HEK293 (cell line): ENCODE measurements around the gene MRPL33.
A peak's percentile ranks its signal among the peaks of the same experiment; 100 is the strongest.

ENCODE experiments used
- BCL11A ChIP-seq: fragments of 450-650 bp; formaldehyde crosslinking; IDR thresholded peaks from 2 replicates; pipeline ENCODE4 v1.5.1; 2016; ENCODE audit warnings: low read depth, missing biosample characterization, missing genetic modification characterization
- BCL11B ChIP-seq: fragments of 450-650 bp; formaldehyde crosslinking; IDR thresholded peaks from 2 replicates; pipeline ENCODE4 v1.5.1; 2016; ENCODE audit warnings: low read depth, missing biosample characterization, missing genetic modification characterization
- GLI4 ChIP-seq: fragments of 450-650 bp; formaldehyde crosslinking; IDR thresholded peaks from 2 replicates; pipeline ENCODE4 v1.5.1; 2016; ENCODE audit warnings: missing biosample characterization, missing genetic modification characterization
- KLF8 ChIP-seq: fragments of 450-650 bp; formaldehyde crosslinking; IDR thresholded peaks from 2 replicates; pipeline ENCODE4 v1.5.1; 2016; ENCODE audit warnings: missing biosample characterization, missing genetic modification characterization
- PRDM10 ChIP-seq: fragments of 450-650 bp; formaldehyde crosslinking; IDR thresholded peaks from 2 replicates; pipeline ENCODE4 v1.5.1; 2016; ENCODE audit warnings: missing biosample characterization, missing genetic modification characterization
- WT1 ChIP-seq: fragments of 450-650 bp; formaldehyde crosslinking; IDR thresholded peaks from 2 replicates; pipeline ENCODE4 v1.5.1; 2016; ENCODE audit warnings: missing biosample characterization, missing genetic modification characterization
- YY1 ChIP-seq: fragments of 450-650 bp; formaldehyde crosslinking; IDR thresholded peaks from 2 replicates; pipeline ENCODE4 v1.5.1; 2018; ENCODE audit warnings: missing biosample characterization, missing genetic modification characterization
- ZBTB11 ChIP-seq: fragments of 450-650 bp; formaldehyde crosslinking; conservative IDR thresholded peaks from 2 replicates; pipeline ENCODE4 v1.5.1; 2016; ENCODE audit warnings: low read depth, missing biosample characterization, missing genetic modification characterization
- ZBTB17 ChIP-seq: fragments of 450-650 bp; formaldehyde crosslinking; IDR thresholded peaks from 2 replicates; pipeline ENCODE4 v1.5.1; 2016; ENCODE audit warnings: missing biosample characterization, missing genetic modification characterization
- ZBTB21 ChIP-seq: fragments of 450-650 bp; formaldehyde crosslinking; IDR thresholded peaks from 2 replicates; pipeline ENCODE4 v1.5.1; 2017; ENCODE audit warnings: missing biosample characterization, missing genetic modification characterization
- ZBTB26 ChIP-seq: fragments of 450-650 bp; formaldehyde crosslinking; optimal IDR thresholded peaks from 2 replicates; pipeline ENCODE3; 2016; ENCODE audit warnings: missing biosample characterization, mild to moderate bottlenecking, missing genetic modification characterization
- ZNF10 ChIP-seq: fragments of 450-650 bp; formaldehyde crosslinking; IDR thresholded peaks from 2 replicates; pipeline ENCODE4 v1.5.1; 2017; ENCODE audit warnings: missing biosample characterization, missing genetic modification characterization
- ZNF175 ChIP-seq: fragments of 450-650 bp; formaldehyde crosslinking; IDR thresholded peaks from 2 replicates; pipeline ENCODE4 v1.5.1; 2016; ENCODE audit warnings: missing biosample characterization, missing genetic modification characterization
- ZNF2 ChIP-seq: fragments of 450-650 bp; formaldehyde crosslinking; IDR thresholded peaks from 2 replicates; pipeline ENCODE4 v1.5.1; 2016; ENCODE audit warnings: missing biosample characterization, missing genetic modification characterization
- ZNF248 ChIP-seq: fragments of 450-650 bp; formaldehyde crosslinking; IDR thresholded peaks from 2 replicates; pipeline ENCODE4 v1.5.1; 2017; ENCODE audit warnings: missing biosample characterization, missing genetic modification characterization
- ZNF324 ChIP-seq: fragments of 450-650 bp; formaldehyde crosslinking; IDR thresholded peaks from 2 replicates; pipeline ENCODE4 v1.5.1; 2016; ENCODE audit warnings: missing biosample characterization, missing genetic modification characterization
- ZNF398 ChIP-seq: fragments of 450-650 bp; formaldehyde crosslinking; IDR thresholded peaks from 2 replicates; pipeline ENCODE4 v1.5.1; 2017; ENCODE audit warnings: missing biosample characterization, missing genetic modification characterization
- ZNF423 ChIP-seq: fragments of 450-650 bp; formaldehyde crosslinking; IDR thresholded peaks from 2 replicates; pipeline ENCODE4 v1.5.1; 2016; ENCODE audit warnings: missing biosample characterization, missing genetic modification characterization
- ZNF501 ChIP-seq: fragments of 450-650 bp; formaldehyde crosslinking; IDR thresholded peaks from 2 replicates; pipeline ENCODE4 v1.5.1; 2016; ENCODE audit warnings: missing biosample characterization, missing genetic modification characterization
- ZNF549 ChIP-seq: fragments of 450-650 bp; IDR thresholded peaks from 2 replicates; pipeline ENCODE4 v1.5.1; 2018; ENCODE audit warnings: missing biosample characterization, missing genetic modification characterization, mild to moderate bottlenecking, inconsistent platforms, moderate library complexity
- ZNF585B ChIP-seq: fragments of 450-650 bp; formaldehyde crosslinking; IDR thresholded peaks from 2 replicates; pipeline ENCODE4 v1.5.1; 2016; ENCODE audit warnings: missing biosample characterization, missing genetic modification characterization
- ZNF596 ChIP-seq: fragments of 450-650 bp; IDR thresholded peaks from 2 replicates; pipeline ENCODE4 v1.5.0; 2018; ENCODE audit warnings: missing biosample characterization, mild to moderate bottlenecking, missing genetic modification characterization, moderate library complexity
- ZNF624 ChIP-seq: fragments of 450-650 bp; formaldehyde crosslinking; IDR thresholded peaks from 2 replicates; pipeline ENCODE4 v1.5.1; 2017; ENCODE audit warnings: missing biosample characterization, missing genetic modification characterization
- ZNF639 ChIP-seq: fragments of 450-650 bp; formaldehyde crosslinking; IDR thresholded peaks from 2 replicates; pipeline ENCODE4 v1.5.1; 2016; ENCODE audit warnings: missing biosample characterization, missing genetic modification characterization
- ZNF677 ChIP-seq: fragments of 450-650 bp; IDR thresholded peaks from 2 replicates; pipeline ENCODE4 v1.5.0; 2018; ENCODE audit warnings: missing biosample characterization, mild to moderate bottlenecking, missing genetic modification characterization, moderate library complexity

MRPL33 gene

GRCh38 chr2:27771548-27772335 lies at the start of gene MRPL33 (continued):
- no peak for TF ChIP-seq ZNF585B
- TF ChIP-seq ZNF624 (tag by site-specific recombination): no peak
- peak; percentile 83 for TF ChIP-seq ZBTB21 (tag by site-specific recombination)
- peak; percentile 87 for TF ChIP-seq BCL11A (tag by site-specific recombination)
- TF ChIP-seq ZNF501 (tag by site-specific recombination): peak; percentile 84; the same call in 1 of the 2 replicates
- TF ChIP-seq ZNF175 (tag by site-specific recombination): no peak
- TF ChIP-seq YY1 (tag by site-specific recombination): peak; percentile 65; the same call in 1 of the 2 replicates
- no peak for TF ChIP-seq ZNF248 (tag by site-specific recombination)
- TF ChIP-seq ZNF677: no peak
- TF ChIP-seq ZNF10 (tag by site-specific recombination): peak; percentile 62; the same call in 1 of the 2 replicates
- 0 out of 2 replicates have a peak, but pooled peaks have one; percentile 18 for TF ChIP-seq ZNF423 (tag by site-specific recombination)
- peak; percentile 96 for TF ChIP-seq ZBTB11 (tag by site-specific recombination)
- peak; percentile 76 for TF ChIP-seq ZBTB26 (tag by site-specific recombination)
- peak; percentile 87 for TF ChIP-seq ZBTB17
- 0 out of 2 replicates have a peak, but pooled peaks have one; percentile 25 for TF ChIP-seq PRDM10 (tag by site-specific recombination)
- TF ChIP-seq WT1: no peak
- TF ChIP-seq BCL11B (tag by site-specific recombination): peak; percentile 80; the same call in 1 of the 2 replicates
- no peak for TF ChIP-seq ZNF596 (tag by site-specific recombination)
- TF ChIP-seq ZNF398 (tag by site-specific recombination): no peak
- TF ChIP-seq KLF8 (tag by site-specific recombination): peak; percentile 59; the same call in 1 of the 2 replicates
- TF ChIP-seq GLI4 (tag by site-specific recombination): no peak; the same call in 1 of the 2 replicates
- 0 out of 2 replicates have a peak, but pooled peaks have one; percentile 59 for TF ChIP-seq ZNF324 (tag by site-specific recombination)
- TF ChIP-seq ZNF639: peak; percentile 92
- TF ChIP-seq ZNF2: 0 out of 2 replicates have a peak, but pooled peaks have one; percentile 76
- no peak for TF ChIP-seq ZNF549 (tag by site-specific recombination)
